ENCODE data around the gene HECTD4. TPM values are rescaled to one million over a fixed set of nuclear protein-coding genes. Genes with fewer than 3 reads are reported as not detected.

HECTD4 gene
- polyA plus RNA-seq, 1 donor from 2014 or later = 15.8 TPM

DNA sequence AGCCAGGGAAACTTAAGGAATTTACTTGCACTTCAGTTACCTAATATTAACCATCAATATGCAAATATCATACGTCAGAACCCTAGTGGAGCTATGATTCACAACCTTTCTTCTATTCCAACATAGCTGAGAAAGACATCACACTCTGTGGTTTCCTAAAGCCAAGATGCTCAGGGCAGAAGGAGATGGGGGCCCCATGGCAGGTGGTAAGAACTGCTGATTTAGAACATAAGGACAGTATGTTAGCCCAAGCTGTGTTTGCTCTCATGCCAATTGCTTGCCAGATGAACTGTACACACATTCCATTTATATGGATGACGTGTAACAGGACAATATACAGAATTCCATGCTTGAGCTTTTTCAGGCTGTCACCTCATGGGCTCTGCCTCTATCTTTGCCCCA is 34.6 kb downstream of the HECTD4 start:
- H3K9me3 ChIP-seq (ENCODE audit: low read length) = no peaks in the 10 kb centered on the region
- H3K36me3 ChIP-seq (ENCODE audit: insufficient read depth, low read length) = peaks cover 4% of the 10 kb centered on the region
- H3F3A ChIP-seq (ENCODE audit: insufficient read depth, low read length, poor library complexity, severe bottlenecking) = no peaks in the 10 kb centered on the region
- no peaks in the 10 kb centered on the region for H4K20me1 ChIP-seq (ENCODE audit: insufficient read depth)
- no peaks in the 10 kb centered on the region for H3K9me2 ChIP-seq (ENCODE audit: insufficient read depth, low read length)
- no peak overlapping the region for H3K4me3 ChIP-seq (ENCODE audit: low read length)
- H2AFZ ChIP-seq (ENCODE audit: low read depth, low read length) = no peak overlapping the region
- peaks cover 59% of the 10 kb centered on the region for H3K79me2 ChIP-seq (replicated peaks; ENCODE audit: insufficient read depth, low read length)
- H3K4me2 ChIP-seq (ENCODE audit: low read length) = no peak overlapping the region
- no peak overlapping the region for H3K9ac ChIP-seq (ENCODE audit: low read length)
- no peaks in the 10 kb centered on the region for H3K27me3 ChIP-seq (ENCODE audit: insufficient read depth, low read depth, low read length)
- TF ChIP-seq RAD21 (conservative IDR thresholded peaks at IDR 0.05) (no peak), MXI1 (conservative IDR thresholded peaks at IDR 0.05; ENCODE audit: poor library complexity, severe bottlenecking) (no peak), SMC3 (conservative IDR thresholded peaks at IDR 0.05; ENCODE audit: poor library complexity) (no peak), EZH2 (IDR thresholded peaks at IDR 0.05; ENCODE audit: borderline replicate concordance, insufficient read depth, low read length, poor library complexity, severe bottlenecking) (no peak), EP300 (conservative IDR thresholded peaks at IDR 0.05; ENCODE audit: poor library complexity, severe bottlenecking) (no peak), POLR2AphosphoS5 (IDR thresholded peaks at IDR 0.05) (no peak), TAF1 (IDR thresholded peaks at IDR 0.05; ENCODE audit: low read depth) (no peak)
- TF ChIP-seq, protein P1, sequence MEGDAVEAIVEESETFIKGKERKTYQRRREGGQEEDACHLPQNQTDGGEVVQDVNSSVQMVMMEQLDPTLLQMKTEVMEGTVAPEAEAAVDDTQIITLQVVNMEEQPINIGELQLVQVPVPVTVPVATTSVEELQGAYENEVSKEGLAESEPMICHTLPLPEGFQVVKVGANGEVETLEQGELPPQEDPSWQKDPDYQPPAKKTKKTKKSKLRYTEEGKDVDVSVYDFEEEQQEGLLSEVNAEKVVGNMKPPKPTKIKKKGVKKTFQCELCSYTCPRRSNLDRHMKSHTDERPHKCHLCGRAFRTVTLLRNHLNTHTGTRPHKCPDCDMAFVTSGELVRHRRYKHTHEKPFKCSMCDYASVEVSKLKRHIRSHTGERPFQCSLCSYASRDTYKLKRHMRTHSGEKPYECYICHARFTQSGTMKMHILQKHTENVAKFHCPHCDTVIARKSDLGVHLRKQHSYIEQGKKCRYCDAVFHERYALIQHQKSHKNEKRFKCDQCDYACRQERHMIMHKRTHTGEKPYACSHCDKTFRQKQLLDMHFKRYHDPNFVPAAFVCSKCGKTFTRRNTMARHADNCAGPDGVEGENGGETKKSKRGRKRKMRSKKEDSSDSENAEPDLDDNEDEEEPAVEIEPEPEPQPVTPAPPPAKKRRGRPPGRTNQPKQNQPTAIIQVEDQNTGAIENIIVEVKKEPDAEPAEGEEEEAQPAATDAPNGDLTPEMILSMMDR (IDR thresholded peaks at IDR 0.05; ENCODE audit: poor library complexity, severe bottlenecking) = no peak
- TF ChIP-seq, protein P2, sequence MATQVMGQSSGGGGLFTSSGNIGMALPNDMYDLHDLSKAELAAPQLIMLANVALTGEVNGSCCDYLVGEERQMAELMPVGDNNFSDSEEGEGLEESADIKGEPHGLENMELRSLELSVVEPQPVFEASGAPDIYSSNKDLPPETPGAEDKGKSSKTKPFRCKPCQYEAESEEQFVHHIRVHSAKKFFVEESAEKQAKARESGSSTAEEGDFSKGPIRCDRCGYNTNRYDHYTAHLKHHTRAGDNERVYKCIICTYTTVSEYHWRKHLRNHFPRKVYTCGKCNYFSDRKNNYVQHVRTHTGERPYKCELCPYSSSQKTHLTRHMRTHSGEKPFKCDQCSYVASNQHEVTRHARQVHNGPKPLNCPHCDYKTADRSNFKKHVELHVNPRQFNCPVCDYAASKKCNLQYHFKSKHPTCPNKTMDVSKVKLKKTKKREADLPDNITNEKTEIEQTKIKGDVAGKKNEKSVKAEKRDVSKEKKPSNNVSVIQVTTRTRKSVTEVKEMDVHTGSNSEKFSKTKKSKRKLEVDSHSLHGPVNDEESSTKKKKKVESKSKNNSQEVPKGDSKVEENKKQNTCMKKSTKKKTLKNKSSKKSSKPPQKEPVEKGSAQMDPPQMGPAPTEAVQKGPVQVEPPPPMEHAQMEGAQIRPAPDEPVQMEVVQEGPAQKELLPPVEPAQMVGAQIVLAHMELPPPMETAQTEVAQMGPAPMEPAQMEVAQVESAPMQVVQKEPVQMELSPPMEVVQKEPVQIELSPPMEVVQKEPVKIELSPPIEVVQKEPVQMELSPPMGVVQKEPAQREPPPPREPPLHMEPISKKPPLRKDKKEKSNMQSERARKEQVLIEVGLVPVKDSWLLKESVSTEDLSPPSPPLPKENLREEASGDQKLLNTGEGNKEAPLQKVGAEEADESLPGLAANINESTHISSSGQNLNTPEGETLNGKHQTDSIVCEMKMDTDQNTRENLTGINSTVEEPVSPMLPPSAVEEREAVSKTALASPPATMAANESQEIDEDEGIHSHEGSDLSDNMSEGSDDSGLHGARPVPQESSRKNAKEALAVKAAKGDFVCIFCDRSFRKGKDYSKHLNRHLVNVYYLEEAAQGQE (IDR thresholded peaks at IDR 0.05; ENCODE audit: borderline replicate concordance) = no peak
- H3K27ac ChIP-seq (ENCODE audit: low read length) = no peak overlapping the region

DNA sequence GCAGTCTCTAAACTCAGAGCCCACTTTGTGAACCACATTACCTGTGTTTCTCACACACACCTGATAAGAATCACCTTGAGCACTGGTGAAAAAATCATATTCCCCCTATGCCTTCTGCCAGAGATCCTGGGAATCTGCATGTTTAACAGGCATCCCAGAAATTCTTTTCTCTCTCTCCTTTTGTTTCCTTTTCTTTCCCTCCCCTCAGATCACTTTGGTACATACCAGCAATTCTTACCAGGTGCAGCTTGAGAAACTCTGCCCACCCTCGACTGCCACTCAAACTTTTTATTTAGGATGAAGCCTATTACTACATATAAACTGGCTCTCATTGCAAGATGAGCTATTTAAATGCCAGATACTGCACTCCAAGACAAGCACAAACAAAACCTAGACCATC is 36.0 kb downstream of the HECTD4 start:
- Histone ChIP-seq H3K9me2 (ENCODE audit: insufficient read depth, low read length) (no peaks in the 10 kb centered on the region), H3K27me3 (ENCODE audit: insufficient read depth, low read depth, low read length) (no peaks in the 10 kb centered on the region), H3K9me3 (ENCODE audit: low read length) (no peaks in the 10 kb centered on the region), H3K27ac (ENCODE audit: low read length) (no peak overlapping the region), H3K9ac (ENCODE audit: low read length) (no peak overlapping the region), H3K36me3 (ENCODE audit: insufficient read depth, low read length) (peaks cover 4% of the 10 kb centered on the region), H4K20me1 (ENCODE audit: insufficient read depth) (no peaks in the 10 kb centered on the region), H2AFZ (ENCODE audit: low read depth, low read length) (no peak overlapping the region), H3K4me3 (ENCODE audit: low read length) (no peak overlapping the region), H3F3A (ENCODE audit: insufficient read depth, low read length, poor library complexity, severe bottlenecking) (no peaks in the 10 kb centered on the region), H3K4me2 (ENCODE audit: low read length) (no peak overlapping the region), H3K79me2 (replicated peaks; ENCODE audit: insufficient read depth, low read length) (peaks cover 61% of the 10 kb centered on the region)
- TF ChIP-seq, protein P1 (IDR thresholded peaks at IDR 0.05; ENCODE audit: poor library complexity, severe bottlenecking) = no peak
- no peak for TF ChIP-seq SMC3 (conservative IDR thresholded peaks at IDR 0.05; ENCODE audit: poor library complexity)
- TF ChIP-seq EZH2 (IDR thresholded peaks at IDR 0.05; ENCODE audit: borderline replicate concordance, insufficient read depth, low read length, poor library complexity, severe bottlenecking) = no peak
- no peak for TF ChIP-seq POLR2AphosphoS5 (IDR thresholded peaks at IDR 0.05)
- no peak for TF ChIP-seq EP300 (conservative IDR thresholded peaks at IDR 0.05; ENCODE audit: poor library complexity, severe bottlenecking)
- no peak for TF ChIP-seq TAF1 (IDR thresholded peaks at IDR 0.05; ENCODE audit: low read depth)
- TF ChIP-seq, protein P2 (IDR thresholded peaks at IDR 0.05; ENCODE audit: borderline replicate concordance) = no peak
- TF ChIP-seq MXI1 (conservative IDR thresholded peaks at IDR 0.05; ENCODE audit: poor library complexity, severe bottlenecking) = no peak
- TF ChIP-seq RAD21 (conservative IDR thresholded peaks at IDR 0.05) = no peak

Data from neural cell (in vitro differentiated cells).